ENCODE measurements around the gene GALC.
A peak's percentile ranks its signal among the peaks of the same experiment; 100 is the strongest.
"Not testable (repeated sequence)": the region's sequence is repeated elsewhere in the genome, so short reads cannot be mapped to it uniquely, and the experiment has no call there.

The GALC gene

GRCh38 chr14:87992718-87993628 lies at the start of gene GALC:
Gene GALC (minus strand): TSS chr14:87993182. CDS start chr14:87993164, 18 bp downstream.
- peak; percentile 33 for DNase-seq

DNA sequence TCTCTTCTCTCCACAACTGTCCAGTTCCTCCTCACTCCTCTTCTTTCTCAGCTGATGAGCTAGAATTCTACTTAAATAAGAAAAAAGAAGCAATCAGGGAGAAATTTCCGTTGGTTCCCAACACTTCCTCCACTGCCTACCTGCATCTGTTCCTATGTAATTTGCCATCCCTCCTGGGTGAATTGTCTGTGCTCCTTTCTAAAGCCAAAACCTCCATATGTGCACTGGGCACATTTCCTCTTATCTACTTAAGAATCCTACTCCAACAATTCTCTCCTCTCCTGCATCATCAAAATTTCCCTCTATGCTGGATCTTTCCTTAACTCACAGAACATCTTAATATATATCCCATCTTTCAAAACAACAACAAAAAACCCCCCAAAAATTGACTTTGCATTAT lies 47.2 kb upstream of the GALC start:
- no peak for DNase-seq

DNA sequence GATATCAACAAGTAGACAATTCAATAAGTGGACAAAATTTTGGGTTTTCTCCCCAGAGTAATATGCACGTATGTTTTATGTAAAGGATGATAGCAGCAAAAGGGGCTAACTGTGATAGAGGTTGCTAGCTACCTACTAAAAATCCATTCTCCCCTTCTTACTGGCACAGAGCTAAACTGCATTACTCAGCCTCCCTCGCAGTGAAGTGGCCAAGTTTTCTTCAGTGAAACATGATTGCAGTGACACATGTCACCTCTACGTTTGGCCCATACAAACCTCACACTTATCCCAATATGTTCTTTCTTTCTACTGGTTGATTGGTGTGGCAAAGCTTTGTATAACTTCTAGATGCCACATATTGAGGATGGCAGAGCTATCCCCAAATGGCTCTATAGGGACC lies 46.2 kb upstream of the GALC start:
- no peak for DNase-seq

- DNase-seq = no peak
Measured at GRCh38 chr14:88037325-88037724, 44.3 kb upstream of the GALC start.

DNA sequence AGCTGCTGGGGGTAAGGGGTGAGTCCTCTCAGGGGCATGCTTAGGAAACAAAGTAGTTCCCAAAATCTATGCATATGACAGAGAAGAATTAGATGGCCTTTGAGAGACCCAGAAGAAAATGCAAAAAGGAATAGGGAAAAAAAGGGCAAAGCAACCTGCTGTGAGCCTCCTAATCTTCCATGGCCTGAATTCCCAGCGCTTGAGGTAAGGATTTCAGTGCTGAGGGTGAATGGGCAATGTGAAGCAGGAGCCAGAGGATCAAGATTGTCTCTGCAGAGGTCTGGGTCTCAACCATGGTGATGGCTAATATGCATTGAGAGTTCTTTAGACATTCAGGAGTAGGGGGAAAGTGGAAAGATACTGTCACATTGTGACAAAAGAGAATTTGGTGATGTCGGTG lies 43.4 kb upstream of the GALC start:
- DNase-seq = no peak

DNA sequence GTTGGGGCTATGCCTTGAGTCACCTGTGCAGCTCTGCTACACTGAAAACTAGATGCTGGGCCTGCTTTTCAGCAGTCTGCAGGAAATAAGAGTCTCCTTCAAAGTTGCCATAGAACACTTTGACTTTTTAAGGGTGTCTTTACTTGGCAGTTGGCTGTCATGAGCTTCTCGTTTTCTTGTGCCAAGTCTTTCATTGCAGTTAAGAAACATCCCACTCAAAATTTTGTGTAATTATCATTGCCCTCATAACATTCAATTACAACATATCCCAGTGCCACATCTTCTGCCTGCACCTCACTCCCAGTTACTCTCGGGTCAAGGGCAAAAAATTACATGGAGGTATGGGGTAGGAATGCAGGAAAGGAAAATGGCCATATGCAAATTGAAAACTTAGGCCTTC lies 41.1 kb upstream of the GALC start:
- no peak for DNase-seq

DNA sequence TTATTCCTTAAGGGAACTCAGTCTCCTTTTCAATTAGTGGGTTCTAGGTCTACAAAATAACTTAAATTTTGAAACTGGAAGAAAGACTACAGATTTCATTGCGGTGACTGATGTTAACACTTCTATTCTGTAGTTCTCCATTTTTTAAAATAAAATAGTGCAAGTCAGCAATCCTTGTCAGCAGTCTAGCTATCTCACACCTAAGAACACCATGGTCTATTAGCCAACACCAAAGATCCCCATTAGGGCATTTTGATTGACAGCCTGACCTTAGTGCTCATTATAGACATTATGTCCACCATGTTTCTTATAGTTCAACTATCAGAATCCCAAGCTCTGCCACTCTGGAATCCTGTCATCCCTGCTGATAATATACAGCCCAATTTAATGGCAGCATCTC lies 39.4 kb upstream of the GALC start:
- DNase-seq = no peak

DNA sequence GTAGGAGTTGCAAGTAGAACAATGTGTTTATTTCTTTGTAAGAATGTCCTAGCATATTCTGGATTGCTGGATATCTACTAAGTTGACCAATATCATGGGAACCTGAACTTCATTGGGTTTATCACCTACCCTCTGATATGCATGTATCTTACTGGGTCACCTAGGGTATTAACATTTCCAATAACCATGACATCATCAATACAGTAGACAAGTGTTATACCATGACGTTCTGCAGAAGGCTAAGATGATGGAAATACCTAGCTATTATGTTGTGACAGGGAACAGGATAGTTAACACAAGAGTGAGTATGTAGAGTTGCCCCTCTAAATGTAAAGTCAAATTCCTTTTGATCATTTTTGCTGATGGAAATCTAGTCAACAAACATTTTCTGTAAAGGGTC lies 37.9 kb upstream of the GALC start:
- no peak for DNase-seq

- no peak for DNase-seq
Measured at GRCh38 chr14:88030079-88030478, 37.1 kb upstream of the GALC start.

DNA sequence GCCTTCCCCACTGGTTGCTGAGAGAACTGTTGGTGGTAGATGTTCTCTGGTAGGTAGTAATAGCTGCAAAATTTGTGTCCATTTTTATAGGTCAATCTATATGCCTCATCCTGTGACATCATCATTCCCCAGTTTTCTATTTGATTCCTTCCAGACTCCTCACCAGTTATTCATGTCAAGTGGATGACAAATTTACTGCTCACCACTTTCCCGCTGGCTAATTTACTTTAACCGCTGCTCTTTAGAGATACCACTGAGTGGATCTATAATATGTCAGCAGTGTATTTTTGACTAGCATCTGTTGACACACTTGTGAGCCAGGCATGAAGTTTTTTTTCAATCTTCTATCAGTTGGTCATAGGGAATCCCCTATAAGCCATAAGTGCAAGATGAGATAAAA lies 36.5 kb upstream of the GALC start:
- DNase-seq = no peak

DNA sequence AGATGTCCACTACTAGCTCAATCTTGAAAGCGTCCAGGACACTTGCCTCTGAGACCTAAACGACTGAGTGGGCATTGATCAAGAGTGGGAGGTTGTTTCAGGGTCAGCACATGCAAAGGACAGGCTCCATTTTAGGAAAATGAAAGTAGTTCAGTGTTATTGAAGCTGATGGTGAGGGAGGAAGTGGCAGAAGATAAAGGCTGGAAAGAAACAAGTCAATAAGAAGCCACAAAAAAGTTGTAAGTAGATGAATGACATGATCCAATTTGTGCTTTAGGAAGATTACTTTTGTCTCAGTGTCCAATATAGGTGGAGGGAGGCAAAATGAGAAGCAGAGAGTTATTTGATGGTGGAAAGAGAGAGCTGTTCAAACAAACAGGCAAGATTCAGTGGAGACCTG lies 33.9 kb upstream of the GALC start:
- DNase-seq = no peak

- no peak for DNase-seq
Measured at GRCh38 chr14:88025313-88025712, 32.3 kb upstream of the GALC start.

DNA sequence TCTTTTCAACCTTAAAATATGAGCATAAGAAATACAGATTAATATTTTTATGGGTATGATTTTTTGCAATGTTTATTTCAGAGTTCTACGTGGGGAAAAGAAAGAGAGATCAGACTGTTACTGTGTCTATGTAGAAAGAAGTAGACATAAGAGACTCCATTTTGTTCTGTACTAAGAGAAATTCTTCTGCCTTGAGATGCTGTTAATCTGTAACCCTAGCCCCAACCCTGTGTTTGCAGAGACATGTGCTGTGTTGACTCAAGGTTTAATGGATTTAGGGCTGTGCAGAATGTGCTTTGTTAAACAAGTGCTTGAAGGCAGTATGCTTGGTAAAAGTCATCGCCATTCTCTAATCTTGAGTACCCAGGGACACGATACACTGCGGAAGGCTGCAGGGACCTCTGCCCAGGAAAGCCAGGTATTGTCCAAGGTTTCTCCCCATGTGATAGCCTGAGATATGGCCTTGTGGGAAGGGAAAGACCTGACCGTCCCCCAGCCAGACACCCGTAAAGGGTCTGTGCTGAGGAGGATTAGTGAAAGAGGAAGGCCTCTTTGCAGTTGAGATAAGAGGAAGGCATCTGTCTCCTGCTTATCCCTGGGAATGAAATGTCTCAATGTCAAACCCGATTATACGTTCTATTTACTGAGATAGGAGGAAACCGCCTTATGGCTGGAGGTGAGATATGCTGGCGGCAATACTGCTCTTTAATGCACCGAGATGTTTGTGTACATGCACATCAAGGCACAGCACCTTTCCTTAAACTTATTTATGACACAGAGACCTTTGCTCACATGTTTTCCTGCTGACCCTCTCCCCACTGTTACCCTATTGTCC lies 31.5 kb upstream of the GALC start:
- DNase-seq = not testable (repeated sequence)

- no peak for DNase-seq
Measured at GRCh38 chr14:88023658-88024187, 30.7 kb upstream of the GALC start.

GRCh38 chr14:88017535-88017934 lies 24.6 kb upstream of the GALC start:
- DNase-seq = no peak

GRCh38 chr14:88016768-88017167 lies 23.8 kb upstream of the GALC start:
- DNase-seq = no peak

- peak; percentile 22 for DNase-seq
Measured at GRCh38 chr14:88013750-88014349, 20.9 kb upstream of the GALC start.

GRCh38 chr14:88012495-88012894 lies 19.5 kb upstream of the GALC start:
- no peak for DNase-seq

DNA sequence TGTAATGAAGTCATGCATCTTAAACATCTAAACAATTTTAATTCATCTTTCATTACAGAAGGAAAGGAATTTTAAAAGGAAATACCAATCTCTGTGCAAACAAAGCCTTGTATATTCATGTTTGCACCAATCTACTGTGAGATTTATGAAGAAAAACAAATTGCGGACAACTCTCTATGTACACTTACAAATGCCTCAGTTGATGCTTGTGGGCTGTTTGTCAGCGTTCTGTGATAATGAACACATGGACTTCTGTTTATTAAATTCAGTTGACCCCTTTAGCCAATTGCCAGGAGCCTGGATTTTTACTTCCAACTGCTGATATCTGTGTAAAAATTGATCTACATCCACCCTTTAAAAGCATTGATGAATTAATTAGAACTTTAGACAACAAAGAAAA lies 17.3 kb upstream of the GALC start:
- DNase-seq = no peak

- DNase-seq = no peak
Measured at GRCh38 chr14:88009486-88009885, 16.5 kb upstream of the GALC start.

DNA sequence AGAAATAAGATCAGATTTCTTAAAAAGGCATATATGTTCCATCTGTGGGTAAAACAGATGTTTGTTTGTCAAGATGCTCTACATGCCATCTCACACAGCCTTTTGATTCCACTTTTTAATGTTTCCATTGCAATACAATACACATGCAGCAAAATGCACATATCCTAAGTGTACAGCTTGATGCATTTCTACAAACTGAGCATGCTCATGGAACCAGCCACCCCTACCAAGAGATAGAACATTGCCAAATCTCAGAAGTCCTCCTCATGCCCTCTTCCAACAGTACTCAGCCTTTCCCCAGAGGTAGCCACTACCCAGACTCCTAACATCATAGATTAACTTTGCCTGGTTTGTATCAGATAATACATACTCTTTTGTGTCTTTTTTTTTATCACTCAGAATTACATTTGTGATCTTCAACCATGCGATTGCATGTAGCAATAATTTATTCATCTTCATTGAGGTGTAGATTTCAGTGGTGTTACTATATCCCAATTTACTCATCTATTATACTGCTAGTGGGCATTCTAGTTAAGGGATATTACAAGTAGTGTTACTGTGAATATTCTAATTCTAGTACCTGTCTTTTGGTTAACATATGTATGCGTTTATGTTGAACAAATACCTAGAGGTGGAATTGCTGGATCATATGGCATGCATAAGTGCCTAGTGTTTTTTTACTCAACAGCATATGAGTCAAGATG lies 15.2 kb upstream of the GALC start:
- DNase-seq = no peak

GRCh38 chr14:88007608-88008007 lies 14.6 kb upstream of the GALC start:
- no peak for DNase-seq
